Neural cell (in vitro differentiated cells): ENCODE measurements around the gene NR2C2. TPM values are rescaled to one million over a fixed set of nuclear protein-coding genes. Genes with fewer than 3 reads are reported as not detected.
A peak's percentile ranks its signal among the peaks of the same experiment; 100 is the strongest.

Experiments used
- H2AFZ ChIP-seq: fragments of 200-600, 300-800 bp; sonication (generic), shearing (Covaris generic); 2 replicates; pipeline ENCODE4 v1.6.0; 2014; ENCODE audit warnings: low read depth, mild to moderate bottlenecking, antibody characterized with exemption, low read length, moderate library complexity
- H3F3A ChIP-seq: fragments of 200-600 bp; shearing (Covaris generic); 2 replicates; pipeline ENCODE4 v1.6.1; 2016; ENCODE audit warnings: mild to moderate bottlenecking, moderate library complexity, mixed read lengths, antibody characterized with exemption, low read length; ENCODE audit not compliant: insufficient read depth, poor library complexity, severe bottlenecking
- H3K27ac ChIP-seq: fragments of 200-600, 300-800 bp; sonication (generic), shearing (Covaris generic); 2 replicates; pipeline ENCODE4 v1.5.1; 2014; ENCODE audit warnings: mild to moderate bottlenecking, low read length, moderate library complexity
- H3K27me3 ChIP-seq: fragments of 300-800, 200-600 bp; sonication (generic), shearing (Covaris generic); 2 replicates; pipeline ENCODE4 v1.6.0; 2014; ENCODE audit warnings: mild to moderate bottlenecking, low read depth, low read length, moderate library complexity; ENCODE audit not compliant: insufficient read depth
- H3K36me3 ChIP-seq: fragments of 300-800, 200-600 bp; sonication (generic), shearing (Covaris generic); 2 replicates; pipeline ENCODE4 v1.5.1; 2014; ENCODE audit warnings: mild to moderate bottlenecking, antibody characterized with exemption, low read length, moderate library complexity; ENCODE audit not compliant: insufficient read depth
- H3K4me2 ChIP-seq: fragments of 300-800, 200-600 bp; sonication (generic), shearing (Covaris generic); 2 replicates; pipeline ENCODE4 v1.6.0; 2014; ENCODE audit warnings: mild to moderate bottlenecking, low read length
- H3K4me3 ChIP-seq: fragments of 300-800, 200-600 bp; sonication (generic), shearing (Covaris generic); 2 replicates; pipeline ENCODE4 v1.5.1; 2014; ENCODE audit warnings: mild to moderate bottlenecking, low read length, moderate library complexity
- H3K79me2 ChIP-seq: fragments of 200-600 bp; shearing (Covaris generic); replicated peaks from 2 replicates; pipeline ENCODE4 v1.6.0; 2014; ENCODE audit warnings: mild to moderate bottlenecking, low read length, moderate library complexity; ENCODE audit not compliant: insufficient read depth
- H3K9ac ChIP-seq: fragments of 300-800, 200-600 bp; sonication (generic), shearing (Covaris generic); 2 replicates; pipeline ENCODE4 v1.6.1; 2016; ENCODE audit warnings: mild to moderate bottlenecking, low read length, mixed read lengths
- H3K9me2 ChIP-seq: fragments of 200-600 bp; shearing (Covaris generic); 2 replicates; pipeline ENCODE4 v1.6.1; 2016; ENCODE audit warnings: mild to moderate bottlenecking, low read length, mixed read lengths; ENCODE audit not compliant: insufficient read depth
- H3K9me3 ChIP-seq: fragments of 200-600, 300-800 bp; sonication (generic), shearing (Covaris generic); 2 replicates; pipeline ENCODE4 v1.6.1; 2016; ENCODE audit warnings: mild to moderate bottlenecking, mixed run types, low read length, moderate library complexity, mixed read lengths
- H4K20me1 ChIP-seq: fragments of 200-600 bp; shearing (Covaris generic); 2 replicates; pipeline ENCODE4 v1.6.1; 2016; ENCODE audit warnings: mild to moderate bottlenecking, mixed run types; ENCODE audit not compliant: insufficient read depth
- EP300 ChIP-seq: fragments of 450-650 bp; conservative IDR thresholded peaks from 2 replicates; pipeline ENCODE4 v1.6.1; 2014; ENCODE audit warnings: antibody characterized with exemption, mild to moderate bottlenecking, moderate library complexity; ENCODE audit not compliant: poor library complexity, severe bottlenecking
- EZH2 ChIP-seq: fragments of 200-600, 300-800 bp; shearing (Covaris generic), sonication (generic); IDR thresholded peaks from 2 replicates; pipeline ENCODE4 v1.6.1; 2014; ENCODE audit warnings: antibody characterized with exemption, low read length, borderline replicate concordance, mild to moderate bottlenecking; ENCODE audit not compliant: insufficient read depth, poor library complexity, severe bottlenecking
- MXI1 ChIP-seq: fragments of 450-650 bp; conservative IDR thresholded peaks from 2 replicates; pipeline ENCODE4 v1.6.1; 2014; ENCODE audit warnings: antibody characterized with exemption, mild to moderate bottlenecking; ENCODE audit not compliant: poor library complexity, severe bottlenecking
- POLR2AphosphoS5 ChIP-seq: IDR thresholded peaks from 2 replicates; pipeline ENCODE4 v1.6.1; 2012
- RAD21 ChIP-seq: fragments of 450-650 bp; conservative IDR thresholded peaks from 2 replicates; pipeline ENCODE4 v1.6.1; 2014; ENCODE audit warnings: antibody characterized with exemption, mild to moderate bottlenecking, moderate library complexity
- SMC3 ChIP-seq: fragments of 450-650 bp; conservative IDR thresholded peaks from 2 replicates; pipeline ENCODE4 v1.6.1; 2014; ENCODE audit warnings: antibody characterized with exemption, mild to moderate bottlenecking, moderate library complexity; ENCODE audit not compliant: poor library complexity
- TAF1 ChIP-seq: IDR thresholded peaks from 2 replicates; pipeline ENCODE4 v1.6.1; 2012; ENCODE audit warnings: low read depth
- polyA plus RNA-seq: library from polyadenylated mRNA; depleted of rRNA; stranded (reverse); fragments of >200 nt; gene quantifications from 2 replicates; pipeline ENCODE4 v1.2.3, GENCODE V29; 2014
- TF ChIP-seq, protein P1 (sequence below): IDR thresholded peaks from 2 replicates; pipeline ENCODE4 v1.6.1; 2012; ENCODE audit warnings: borderline replicate concordance
- TF ChIP-seq, protein P2 (sequence below): fragments of 450-650 bp; IDR thresholded peaks from 2 replicates; pipeline ENCODE4 v1.5.1; 2014; ENCODE audit warnings: antibody characterized with exemption, mild to moderate bottlenecking, moderate library complexity; ENCODE audit not compliant: poor library complexity, severe bottlenecking

NR2C2 gene
- polyA plus RNA-seq, 1 donor from 2014 or later = 37.5 TPM

DNA sequence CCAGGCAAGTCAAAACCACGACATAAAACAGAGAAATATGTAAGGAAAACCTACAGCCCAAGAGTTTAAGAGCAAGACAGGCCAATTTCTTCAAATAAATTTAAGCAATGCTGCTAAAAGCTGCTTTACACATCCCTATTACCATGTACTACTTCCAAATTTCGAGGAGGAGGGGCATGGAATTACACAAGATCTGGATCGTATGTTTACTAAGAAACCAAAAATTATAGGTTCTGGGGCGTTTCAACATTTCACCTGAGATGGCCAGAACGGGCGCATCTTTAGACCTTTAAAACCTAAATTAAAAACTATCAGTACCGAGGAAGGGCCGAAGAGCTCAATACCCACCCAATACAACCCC, 664 bp upstream of the NR2C2 start:
- Histone ChIP-seq H2AFZ (peak overlapping the region; percentile 51), H4K20me1 (peaks cover 6% of the 10 kb centered on the region)

DNA sequence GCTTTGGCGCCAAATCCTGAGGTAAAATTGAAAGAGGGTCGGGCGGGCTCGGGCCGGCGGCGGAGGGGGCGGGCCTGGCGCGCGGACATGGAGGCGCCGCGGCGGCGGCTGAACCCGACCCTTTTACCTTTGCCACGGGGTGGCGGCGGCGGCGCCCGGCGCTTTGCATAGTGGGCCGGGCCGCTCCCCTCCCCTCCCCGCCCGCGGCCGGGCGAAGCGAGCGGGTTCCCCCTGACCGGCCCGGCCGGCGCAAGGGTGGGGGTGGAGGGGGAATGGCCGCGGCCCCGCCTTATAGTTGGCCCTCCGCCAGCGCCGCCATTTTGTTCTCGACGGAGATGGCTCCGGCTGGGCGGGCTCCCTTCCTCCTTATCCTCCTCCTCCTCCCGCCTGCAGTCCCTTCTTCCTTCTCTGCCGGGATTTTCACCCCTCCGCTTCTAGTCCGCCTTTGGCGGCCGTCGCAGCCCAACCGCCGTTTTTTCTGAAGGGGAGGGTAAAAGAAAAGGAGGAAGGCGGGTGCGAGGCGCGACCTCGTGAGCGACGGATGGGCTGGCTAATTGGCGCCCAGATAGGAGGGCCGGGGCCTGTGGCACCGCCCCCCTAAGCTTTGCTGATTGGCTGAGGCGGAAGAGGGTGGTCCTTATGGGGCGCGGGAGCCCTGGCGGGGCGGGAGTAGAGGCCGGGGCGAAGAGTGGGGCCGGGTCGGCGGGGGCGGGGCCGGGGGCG, 664 bp downstream of the NR2C2 start:
- Histone ChIP-seq H3K9ac (peak overlapping the region; percentile 96), H2AFZ (peak overlapping the region; percentile 45), H3F3A (no peaks in the 10 kb centered on the region), H3K27me3 (no peaks in the 10 kb centered on the region), H3K9me2 (no peaks in the 10 kb centered on the region), H3K4me2 (no peak overlapping the region), H3K27ac (peak overlapping the region; percentile 99), H3K4me3 (peak overlapping the region; percentile 96), H4K20me1 (peaks cover 6% of the 10 kb centered on the region), H3K9me3 (no peaks in the 10 kb centered on the region), H3K79me2 (peaks cover 62% of the 10 kb centered on the region), H3K36me3 (no peaks in the 10 kb centered on the region)
- peak; percentile 95 for TF ChIP-seq TAF1
- no peak for TF ChIP-seq EZH2
- no peak for TF ChIP-seq EP300
- no peak for TF ChIP-seq SMC3
- TF ChIP-seq, protein P1, sequence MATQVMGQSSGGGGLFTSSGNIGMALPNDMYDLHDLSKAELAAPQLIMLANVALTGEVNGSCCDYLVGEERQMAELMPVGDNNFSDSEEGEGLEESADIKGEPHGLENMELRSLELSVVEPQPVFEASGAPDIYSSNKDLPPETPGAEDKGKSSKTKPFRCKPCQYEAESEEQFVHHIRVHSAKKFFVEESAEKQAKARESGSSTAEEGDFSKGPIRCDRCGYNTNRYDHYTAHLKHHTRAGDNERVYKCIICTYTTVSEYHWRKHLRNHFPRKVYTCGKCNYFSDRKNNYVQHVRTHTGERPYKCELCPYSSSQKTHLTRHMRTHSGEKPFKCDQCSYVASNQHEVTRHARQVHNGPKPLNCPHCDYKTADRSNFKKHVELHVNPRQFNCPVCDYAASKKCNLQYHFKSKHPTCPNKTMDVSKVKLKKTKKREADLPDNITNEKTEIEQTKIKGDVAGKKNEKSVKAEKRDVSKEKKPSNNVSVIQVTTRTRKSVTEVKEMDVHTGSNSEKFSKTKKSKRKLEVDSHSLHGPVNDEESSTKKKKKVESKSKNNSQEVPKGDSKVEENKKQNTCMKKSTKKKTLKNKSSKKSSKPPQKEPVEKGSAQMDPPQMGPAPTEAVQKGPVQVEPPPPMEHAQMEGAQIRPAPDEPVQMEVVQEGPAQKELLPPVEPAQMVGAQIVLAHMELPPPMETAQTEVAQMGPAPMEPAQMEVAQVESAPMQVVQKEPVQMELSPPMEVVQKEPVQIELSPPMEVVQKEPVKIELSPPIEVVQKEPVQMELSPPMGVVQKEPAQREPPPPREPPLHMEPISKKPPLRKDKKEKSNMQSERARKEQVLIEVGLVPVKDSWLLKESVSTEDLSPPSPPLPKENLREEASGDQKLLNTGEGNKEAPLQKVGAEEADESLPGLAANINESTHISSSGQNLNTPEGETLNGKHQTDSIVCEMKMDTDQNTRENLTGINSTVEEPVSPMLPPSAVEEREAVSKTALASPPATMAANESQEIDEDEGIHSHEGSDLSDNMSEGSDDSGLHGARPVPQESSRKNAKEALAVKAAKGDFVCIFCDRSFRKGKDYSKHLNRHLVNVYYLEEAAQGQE = peak; percentile 75
- TF ChIP-seq POLR2AphosphoS5 = peak; percentile 71
- peak; percentile 5 for TF ChIP-seq MXI1

More for the DNA sequence above, 664 bp upstream of the NR2C2 start:
- H3K27me3 ChIP-seq = no peaks in the 10 kb centered on the region
- peak overlapping the region; percentile 95 for H3K4me2 ChIP-seq
- H3K9me2 ChIP-seq = no peaks in the 10 kb centered on the region
- peak overlapping the region; percentile 96 for H3K9ac ChIP-seq
- TF ChIP-seq RAD21 (no peak), POLR2AphosphoS5 (no peak)
- TF ChIP-seq, protein P2, sequence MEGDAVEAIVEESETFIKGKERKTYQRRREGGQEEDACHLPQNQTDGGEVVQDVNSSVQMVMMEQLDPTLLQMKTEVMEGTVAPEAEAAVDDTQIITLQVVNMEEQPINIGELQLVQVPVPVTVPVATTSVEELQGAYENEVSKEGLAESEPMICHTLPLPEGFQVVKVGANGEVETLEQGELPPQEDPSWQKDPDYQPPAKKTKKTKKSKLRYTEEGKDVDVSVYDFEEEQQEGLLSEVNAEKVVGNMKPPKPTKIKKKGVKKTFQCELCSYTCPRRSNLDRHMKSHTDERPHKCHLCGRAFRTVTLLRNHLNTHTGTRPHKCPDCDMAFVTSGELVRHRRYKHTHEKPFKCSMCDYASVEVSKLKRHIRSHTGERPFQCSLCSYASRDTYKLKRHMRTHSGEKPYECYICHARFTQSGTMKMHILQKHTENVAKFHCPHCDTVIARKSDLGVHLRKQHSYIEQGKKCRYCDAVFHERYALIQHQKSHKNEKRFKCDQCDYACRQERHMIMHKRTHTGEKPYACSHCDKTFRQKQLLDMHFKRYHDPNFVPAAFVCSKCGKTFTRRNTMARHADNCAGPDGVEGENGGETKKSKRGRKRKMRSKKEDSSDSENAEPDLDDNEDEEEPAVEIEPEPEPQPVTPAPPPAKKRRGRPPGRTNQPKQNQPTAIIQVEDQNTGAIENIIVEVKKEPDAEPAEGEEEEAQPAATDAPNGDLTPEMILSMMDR = no peak
- H3K9me3 ChIP-seq = no peaks in the 10 kb centered on the region
- H3F3A ChIP-seq = no peaks in the 10 kb centered on the region
- H3K79me2 ChIP-seq = peaks cover 68% of the 10 kb centered on the region
- peak overlapping the region; percentile 79 for H3K27ac ChIP-seq
- H3K4me3 ChIP-seq = peak overlapping the region; percentile 96
- H3K36me3 ChIP-seq = peaks cover 4% of the 10 kb centered on the region
